Common myeloid progenitor, CD34-positive (primary cell): ENCODE data around the gene ACOT7.
A peak's percentile ranks its signal among the peaks of the same experiment; 100 is the strongest.

ENCODE experiments used
- CTCF ChIA-PET: fragments of 350-600 bp; sonication (Branson Sonifier 250); formaldehyde crosslinking; loops from one replicate; lab custom pipeline; 2021; ENCODE audit warnings: antibody characterized with exemption; lab: Charles Lee
- POLR2A ChIA-PET: fragments of 350-600 bp; sonication (Branson Sonifier 250); formaldehyde crosslinking; loops from one replicate; lab custom pipeline; 2021; ENCODE audit warnings: antibody characterized with exemption; lab: Charles Lee
- DNase-seq, 3 donors: peaks; one replicate each; pipeline versions ENCODE4 v3.0.0 to v3.0.0-alpha.2; 2013
- H3K27ac ChIP-seq, 2 experiments: 1 replicate in 1 of 2; 2 replicates in 1 of 2; pipeline ENCODE4 v1.7.0; 2013; ENCODE audit warnings: inconsistent platforms in 2 of 2, low read length in 2 of 2, mild to moderate bottlenecking in 2 of 2, low read depth in 1 of 2, moderate library complexity in 1 of 2; ENCODE audit not compliant: severe bottlenecking in 2 of 2, insufficient read depth in 1 of 2, poor library complexity in 1 of 2
- H3K27me3 ChIP-seq, 5 experiments: replicated peaks in 2 of 5; 1 replicate in 3 of 5; 2 replicates in 2 of 5; pipeline versions ENCODE4 v1.6.1 to v1.7.0; 2013; ENCODE audit warnings: low read length in 4 of 5, mild to moderate bottlenecking in 2 of 5, moderate library complexity in 2 of 5, inconsistent platforms in 1 of 5; ENCODE audit not compliant: insufficient read depth in 5 of 5, control insufficient read depth in 4 of 5
- H3K36me3 ChIP-seq, 4 experiments: 1 replicate in 2 of 4; 2 replicates in 2 of 4; pipeline versions ENCODE4 v1.6.1 to v1.7.0; 2013; ENCODE audit warnings: low read length in 3 of 4, control low read depth in 1 of 4, mild to moderate bottlenecking in 1 of 4; ENCODE audit not compliant: control insufficient read depth in 4 of 4, insufficient read depth in 4 of 4
- H3K4me1 ChIP-seq, 4 experiments: 1 replicate in 3 of 4; 2 replicates in 1 of 4; pipeline versions ENCODE4 v1.6.1 to v1.7.1; 2013; ENCODE audit warnings: low read length in 3 of 4, mild to moderate bottlenecking in 3 of 4, control low read depth in 1 of 4, inconsistent platforms in 1 of 4, moderate library complexity in 1 of 4; ENCODE audit not compliant: control insufficient read depth in 4 of 4, insufficient read depth in 4 of 4; ENCODE audit errors: control extremely low read depth in 1 of 4
- H3K4me3 ChIP-seq, 7 experiments: 1 replicate in 4 of 7; 2 replicates in 3 of 7; pipeline versions ENCODE4 v1.5.1 to v1.7.0; 2013; ENCODE audit warnings: mild to moderate bottlenecking in 7 of 7, low read length in 6 of 7, moderate library complexity in 6 of 7, inconsistent platforms in 2 of 7, low read depth in 2 of 7, control low read depth in 1 of 7; ENCODE audit not compliant: insufficient read depth in 4 of 7, control insufficient read depth in 1 of 7; ENCODE audit errors: extremely low read depth in 1 of 7
- H3K9me3 ChIP-seq, 5 experiments: 1 replicate in 4 of 5; 2 replicates in 1 of 5; pipeline versions ENCODE4 v1.6.1 to v1.7.1; 2013; ENCODE audit warnings: low read length in 4 of 5, mild to moderate bottlenecking in 2 of 5, inconsistent platforms in 1 of 5, low read depth in 1 of 5, moderate library complexity in 1 of 5; ENCODE audit not compliant: control insufficient read depth in 4 of 5, insufficient read depth in 2 of 5; ENCODE audit errors: control extremely low read depth in 1 of 5
- WGBS: methylation state at CpG from one replicate; pipeline ENCODE4 v1.1.5; 2013; ENCODE audit not compliant: insufficient coverage; 5-methylcytosine and 5-hydroxymethylcytosine counted together

Gene ACOT7

GRCh38 chr1:6260433-6260934 is 133.1 kb downstream of the ACOT7 start:
- POLR2A ChIA-PET, result no interaction called here
- Histone ChIP-seq H3K27ac (no peak overlapping the region), H3K4me1 (peaks cover 0 to 16% (median 14%) of the 10 kb centered on the region in 4 experiments), H3K27me3 (peaks cover 0 to 52% (median 24%) of the 10 kb centered on the region in 5 experiments), H3K36me3 (peaks cover 0 to 3% (median 0%) of the 10 kb centered on the region in 4 experiments), H3K4me3 (peak overlapping the region in 6 of 7 experiments; percentile 23 to 66 (median 50)), H3K9me3 (no peaks in the 10 kb centered on the region)
- no peak for DNase-seq
- 0% methylated on average over 24 of the region's 61 CpGs for WGBS
- CTCF ChIA-PET, result no interaction called here

- Histone ChIP-seq H3K36me3 (peaks cover 0 to 3% (median 0%) of the 10 kb centered on the region in 4 experiments), H3K27me3 (peaks cover 0 to 54% (median 24%) of the 10 kb centered on the region in 5 experiments), H3K27ac (no peak overlapping the region), H3K4me1 (peaks cover 0 to 16% (median 14%) of the 10 kb centered on the region in 4 experiments), H3K4me3 (peak overlapping the region in 3 of 7 experiments; percentile 50 to 66 (median 57)), H3K9me3 (no peaks in the 10 kb centered on the region)
- CTCF ChIA-PET, result interaction anchor here (0.6 to 0.7 kb wide), 2 partner anchors 14 to 137 kb away, joined by 3 read pairs; no protein-coding TSS in a partner anchor
- POLR2A ChIA-PET, result interaction anchor here (0.6 kb wide), 1 partner anchor 10 kb away, joined by 3 read pairs; no protein-coding TSS in a partner anchor
- 11% methylated on average over 25 of the region's 46 CpGs for WGBS
- peak; percentile 83 to 90 (median 89) for DNase-seq
Observed at GRCh38 chr1:6259491-6260362, 133.8 kb downstream of the ACOT7 start.

- no peak for DNase-seq
- Histone ChIP-seq H3K4me1 (peaks cover 0 to 16% (median 14%) of the 10 kb centered on the region in 4 experiments), H3K9me3 (no peaks in the 10 kb centered on the region), H3K27me3 (peaks cover 0 to 63% (median 28%) of the 10 kb centered on the region in 5 experiments), H3K4me3 (no peak overlapping the region), H3K36me3 (no peaks in the 10 kb centered on the region), H3K27ac (no peak overlapping the region)
- CTCF ChIA-PET, result interaction anchor here (0.6 to 4.2 kb wide), 3 partner anchors 12 to 136 kb away, joined by 3 to 16 read pairs (median 3); no protein-coding TSS in a partner anchor
- WGBS, result 78% methylated on average over 10 of the region's 10 CpGs
- POLR2A ChIA-PET, result no interaction called here
Observed at GRCh38 chr1:6258675-6259074, 134.9 kb downstream of the ACOT7 start.

- DNase-seq, result no peak
- Histone ChIP-seq H3K9me3 (no peaks in the 10 kb centered on the region), H3K4me1 (peaks cover 0 to 16% (median 14%) of the 10 kb centered on the region in 4 experiments), H3K4me3 (no peak overlapping the region), H3K36me3 (no peaks in the 10 kb centered on the region), H3K27me3 (peaks cover 0 to 60% (median 26%) of the 10 kb centered on the region in 5 experiments), H3K27ac (no peak overlapping the region)
- POLR2A ChIA-PET, result no interaction called here
- WGBS, result 89% methylated on average over 7 of the region's 8 CpGs
- CTCF ChIA-PET, result interaction anchor here (4.2 kb wide), 1 partner anchor 11 kb away, joined by 16 read pairs; no protein-coding TSS in a partner anchor
Observed at GRCh38 chr1:6257541-6258069, 136.0 kb downstream of the ACOT7 start.

GRCh38 chr1:6256645-6257044 is 136.9 kb downstream of the ACOT7 start:
- WGBS, result over 99% methylated on average over 11 of the region's 13 CpGs
- ChIA-PET CTCF (interaction anchor here (1.2 to 4.2 kb wide), 2 partner anchors 10 to 12 kb away, joined by 3 to 16 read pairs; no protein-coding TSS in a partner anchor), POLR2A (interaction anchor here (0.7 kb wide), 1 partner anchor 815 kb away, joined by 3 read pairs; no protein-coding TSS in a partner anchor)
- Histone ChIP-seq H3K4me1 (peaks cover 0 to 16% (median 14%) of the 10 kb centered on the region in 4 experiments), H3K4me3 (no peak overlapping the region), H3K27ac (no peak overlapping the region), H3K27me3 (peaks cover 0 to 60% (median 22%) of the 10 kb centered on the region in 5 experiments), H3K36me3 (no peaks in the 10 kb centered on the region), H3K9me3 (no peaks in the 10 kb centered on the region)
- no peak for DNase-seq

- no peaks in the 10 kb centered on the region for H3K36me3 ChIP-seq
- 92% methylated on average over 14 of the region's 16 CpGs for WGBS
- no peaks in the 10 kb centered on the region for H3K9me3 ChIP-seq
- H3K27ac ChIP-seq, result no peak overlapping the region
- no peak for DNase-seq
- H3K4me3 ChIP-seq, result no peak overlapping the region
- peaks cover 0 to 6% (median 4%) of the 10 kb centered on the region in 4 experiments for H3K4me1 ChIP-seq
- ChIA-PET POLR2A (no interaction called here), CTCF (no interaction called here)
- H3K27me3 ChIP-seq, result peaks cover 0 to 68% (median 26%) of the 10 kb centered on the region in 5 experiments
Observed at GRCh38 chr1:6254691-6255090, 138.9 kb downstream of the ACOT7 start.
